Transverse colon (tissue), 4 donors: ENCODE measurements around the gene MZB1. TPM values are rescaled to one million over a fixed set of nuclear protein-coding genes. Genes with fewer than 3 reads are reported as not detected.
A peak's percentile ranks its signal among the peaks of the same experiment; 100 is the strongest.

Experiments used
- DNase-seq: peaks from one replicate; pipeline ENCODE4 v3.0.0-alpha.2; 2019
- H3K27ac ChIP-seq, 4 donors: fragments of 200-600 bp; sonication (generic); 2 replicates each; pipeline ENCODE4 v1.5.1; 2016 to 2018; ENCODE audit warnings: inconsistent platforms in 4 of 4
- H3K27me3 ChIP-seq: fragments of 200-600 bp; sonication (generic); 2 replicates; pipeline ENCODE4 v1.5.1; 2017; ENCODE audit warnings: inconsistent platforms
- H3K36me3 ChIP-seq, 4 donors: fragments of 200-600 bp; sonication (generic); 2 replicates each; pipeline ENCODE4 v1.5.1; 2017 to 2019; ENCODE audit warnings: inconsistent platforms in 4 of 4
- H3K4me1 ChIP-seq, 4 donors: fragments of 200-600 bp; sonication (generic); 2 replicates each; pipeline ENCODE4 v1.5.1; 2017 to 2020; ENCODE audit warnings: inconsistent platforms in 4 of 4
- H3K4me3 ChIP-seq, 4 donors: fragments of 200-600 bp; sonication (generic); 1 replicate in 1 of 4; 2 replicates in 3 of 4; pipeline versions ENCODE4 v1.5.1 to v1.6.1; 2017 to 2019; ENCODE audit warnings: inconsistent platforms in 4 of 4
- H3K9me3 ChIP-seq, 2 donors: fragments of 200-600 bp; sonication (generic); 2 replicates each; pipeline ENCODE4 v1.5.1; 2017 to 2019; ENCODE audit warnings: inconsistent platforms in 2 of 2
- CTCF ChIP-seq, 5 experiments: fragments of 200-600 bp in 3 of 5; fragments of 450-650 bp in 2 of 5; sonication (generic) in 3 of 5; IDR thresholded peaks; 1 replicate in 2 of 5; 2 replicates in 3 of 5; pipeline ENCODE4 v1.5.1; 2016 to 2017; ENCODE audit warnings: antibody characterized with exemption in 5 of 5, inconsistent platforms in 3 of 5, mild to moderate bottlenecking in 2 of 5, moderate library complexity in 1 of 5
- EP300 ChIP-seq: sonication (generic); formaldehyde crosslinking; IDR thresholded peaks from one replicate; pipeline ENCODE4 v1.6.1; 2017; ENCODE audit warnings: antibody characterized with exemption, low read depth
- POLR2A ChIP-seq: fragments of 450-650 bp; IDR thresholded peaks from one replicate; pipeline ENCODE4 v1.6.1; 2016; ENCODE audit warnings: antibody characterized with exemption, mild to moderate bottlenecking, moderate library complexity
- POLR2AphosphoS5 ChIP-seq, 3 donors: sonication (generic); formaldehyde crosslinking; IDR thresholded peaks; one replicate each; pipeline ENCODE4 v1.6.1; 2016; ENCODE audit warnings: antibody characterized with exemption in 3 of 3
- WGBS, 2 donors: methylation state at CpG; one replicate each; pipeline ENCODE4 v1.1.5; 2018; ENCODE audit warnings: low coverage in 1 of 2; 5-methylcytosine and 5-hydroxymethylcytosine counted together
- in situ Hi-C, 4 donors: fragments of 200-750 bp; cut with MboI; loops; one replicate each; pipeline versions ENCODE4 v1.15.0 to v1.15.1; 2017; ENCODE audit warnings: low sequenced_read_pairs in 3 of 4, low pct_ligation_motif_present in 1 of 4, low pct_unique_long_range_greater_than_20kb in 1 of 4
- intact Hi-C: fragments of 100-400 bp; cut with DNase I; formaldehyde crosslinking; loops from one replicate; pipeline ENCODE4 v1.15.1; 2023; ENCODE audit warnings: low total_unique reads
- total RNA-seq, 4 donors: library from RNA; depleted of rRNA; stranded (reverse); fragments of >200 nt; gene quantifications; one replicate each; pipeline ENCODE4 v1.1.0, GENCODE V29; 2016

MZB1 gene
- total RNA-seq, 4 donors from 2014 or later: 4.0 to 39.2 TPM; not detected in 2

DNA sequence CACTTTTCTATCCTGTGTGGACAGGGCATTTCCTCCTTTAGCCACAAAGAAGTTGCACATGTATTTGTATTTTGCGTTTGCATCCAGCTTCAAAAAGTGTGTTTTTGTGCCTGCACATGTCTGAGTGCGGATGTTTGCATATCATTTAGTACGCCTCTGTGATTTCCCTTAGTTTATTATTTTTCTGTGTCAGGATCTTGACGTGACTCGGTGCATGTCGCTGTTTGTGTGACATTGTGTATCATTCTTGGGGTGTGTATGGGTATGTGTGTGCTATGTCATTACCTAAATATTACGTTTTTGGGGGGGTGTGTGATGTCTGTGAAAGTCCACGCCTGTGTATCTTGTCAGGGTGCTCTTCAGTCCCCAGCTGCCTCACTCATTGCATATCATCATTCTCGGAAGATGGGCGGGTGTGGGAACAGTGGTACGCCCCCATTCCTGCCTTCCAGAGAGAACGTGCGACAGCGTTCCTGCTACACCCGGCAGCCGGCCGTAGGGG is 48.5 kb downstream of the MZB1 start:
- WGBS, 2 donors: 0 to 2% methylated on average over 5 to 17 of the region's 17 CpGs
- in situ Hi-C loops (no loop called here), intact Hi-C loops (no loop called here)

GRCh38 chr5:139340051-139340450 is 49.7 kb downstream of the MZB1 start:
- intact Hi-C loops: no loop called here
- Histone ChIP-seq H3K27me3 (no peaks in the 10 kb centered on the region), H3K4me1 (peaks cover 5 to 32% (median 29%) of the 10 kb centered on the region in 4 donors), H3K4me3 (no peak overlapping the region), H3K9me3 (no peaks in the 10 kb centered on the region), H3K27ac (no peak overlapping the region), H3K36me3 (no peaks in the 10 kb centered on the region)
- 97% methylated on average over 2 of the region's 2 CpGs; no CpG with 5 or more reads in 1 of the 2 donors for WGBS, 2 donors
- no peak for DNase-seq
- TF ChIP-seq POLR2AphosphoS5 (IDR thresholded peaks at IDR 0.05): no peak
- no peak for TF ChIP-seq POLR2A
- no peak for TF ChIP-seq EP300
- TF ChIP-seq CTCF (IDR thresholded peaks at IDR 0.05): no peak
- in situ Hi-C loops: no loop called here

More for the DNA sequence above, 48.5 kb downstream of the MZB1 start:
- H3K36me3 ChIP-seq: no peaks in the 10 kb centered on the region
- DNase-seq: no peak
- peak overlapping the region; percentile 15 to 78 (median 62) for H3K4me3 ChIP-seq
- peaks cover 5 to 32% (median 29%) of the 10 kb centered on the region in 4 donors for H3K4me1 ChIP-seq
- no peak for TF ChIP-seq EP300
- no peak for TF ChIP-seq CTCF (IDR thresholded peaks at IDR 0.05)
- TF ChIP-seq POLR2AphosphoS5 (IDR thresholded peaks at IDR 0.05): no peak
- no peak for TF ChIP-seq POLR2A
- H3K27ac ChIP-seq: peak overlapping the region; percentile 95 to 99 (median 96)
- H3K9me3 ChIP-seq: no peaks in the 10 kb centered on the region
- H3K27me3 ChIP-seq: no peaks in the 10 kb centered on the region

Other genes with a start within 250 kb of the MZB1 start
- 10 to 100 TPM; 11.1 to 38.1 (median 29.0) TPM for gene SIL1, start 191.5 kb downstream of the MZB1 start, total RNA-seq
- gene MATR3, start 96.2 kb downstream of the MZB1 start, total RNA-seq: 100 to 1,000 TPM in 3 of 4 donors, 10 to 100 TPM in 1; 97.3 to 190 (median 134) TPM
- gene PAIP2, start 48.1 kb downstream of the MZB1 start, total RNA-seq: 10 to 100 TPM; 13.8 to 67.3 (median 36.5) TPM
- gene SLC23A1, start 6.6 kb downstream of the MZB1 start, total RNA-seq: 1 to 10 TPM in 2 of 4 donors, under 1 TPM in 1, not detected in 1; 0.80 to 9.5 (median 7.4) TPM
- 1 to 10 TPM in 1 of 4 donors, under 1 TPM in 2, not detected in 1; 0.55 to 1.1 (median 0.60) TPM for gene PROB1, start 5.2 kb upstream of the MZB1 start, total RNA-seq
- gene SPATA24, start 14.2 kb upstream of the MZB1 start, total RNA-seq: 1 to 10 TPM in 2 of 4 donors, not detected in 2; 3.0 TPM
- 1 to 10 TPM in 3 of 4 donors, under 1 TPM in 1; 0.37 to 3.8 (median 3.2) TPM for gene DNAJC18, start 49.6 kb upstream of the MZB1 start, total RNA-seq
- 1 to 10 TPM in 3 of 4 donors, not detected in 1; 2.2 to 4.8 (median 3.6) TPM for gene ECSCR, start 72.8 kb upstream of the MZB1 start, total RNA-seq
- under 1 TPM in 2 of 4 donors, not detected in 2; 0.55 to 0.64 TPM for gene SMIM33, start 81.1 kb upstream of the MZB1 start, total RNA-seq
- gene STING1, start 92.8 kb upstream of the MZB1 start, total RNA-seq: 10 to 100 TPM; 12.2 to 51.5 (median 19.1) TPM
- 100 to 1,000 TPM in 2 of 4 donors, 10 to 100 TPM in 2; 45.6 to 134 (median 80.8) TPM for gene UBE2D2, start 171.4 kb upstream of the MZB1 start, total RNA-seq